ENCODE measurements around the gene UBALD2.

- no peak for TF ChIP-seq CTCF (IDR thresholded peaks at IDR 0.05)
- TF ChIP-seq POLR2A (IDR thresholded peaks at IDR 0.05): no peak
These were observed 5.0 kb downstream of the UBALD2 start for GRCh38 chr17:76270127-76270592.
